SW480 (cell line): ENCODE results near the gene RCOR1.

Experiments
- DNase-seq: peaks from one replicate; pipeline ENCODE4 v3.0.0-alpha.2; 2016; ENCODE audit warnings: low spot score

The RCOR1 gene

GRCh38 chr14:102678394-102678793 is 85.9 kb downstream of the RCOR1 start:
- DNase-seq: no peak

GRCh38 chr14:102683399-102684297 is 91.2 kb downstream of the RCOR1 start:
- peak; percentile 29 for DNase-seq

GRCh38 chr14:102684298-102684663 is 91.8 kb downstream of the RCOR1 start:
- no peak for DNase-seq

- DNase-seq: no peak
Observed at GRCh38 chr14:102686196-102686801, 93.8 kb downstream of the RCOR1 start.

- no peak for DNase-seq
Observed at GRCh38 chr14:102688290-102688689, 95.8 kb downstream of the RCOR1 start.

DNA sequence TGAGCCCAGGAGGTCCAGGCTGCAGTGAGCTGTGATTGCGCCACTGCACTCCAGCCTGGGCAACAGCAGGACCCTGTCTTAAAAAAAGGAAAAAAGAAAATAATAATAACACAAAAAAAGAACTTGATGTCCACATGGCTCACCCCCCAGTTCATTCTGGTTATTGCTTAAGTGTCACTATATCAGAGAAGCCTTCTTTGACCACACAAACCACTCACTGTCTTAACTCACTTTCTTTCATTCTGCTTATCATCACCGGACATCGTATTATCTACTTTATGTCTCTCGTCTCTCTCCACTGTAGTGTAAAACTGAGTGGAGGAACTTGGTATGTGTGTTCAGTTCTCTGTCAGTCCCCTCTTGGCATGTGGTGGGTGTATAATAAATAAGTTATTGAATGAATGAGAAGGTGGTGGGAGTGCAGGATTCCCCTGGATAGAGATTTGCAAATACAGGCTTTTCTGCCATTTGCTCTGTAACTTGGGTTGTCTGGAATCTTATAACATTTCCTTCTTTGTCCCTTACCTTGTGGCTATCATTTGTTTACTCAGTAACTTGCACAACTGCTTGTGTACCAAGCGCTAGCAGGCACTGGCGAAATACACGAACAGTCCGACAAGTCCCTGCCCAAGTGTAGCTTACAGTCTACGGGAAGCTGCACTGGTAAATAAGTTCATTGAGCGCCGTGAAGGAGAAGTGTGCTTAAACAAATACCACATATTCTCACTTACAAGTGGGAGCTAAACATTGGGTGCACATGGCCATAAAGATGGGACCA is 98.2 kb downstream of the RCOR1 start:
- DNase-seq: no peak

DNA sequence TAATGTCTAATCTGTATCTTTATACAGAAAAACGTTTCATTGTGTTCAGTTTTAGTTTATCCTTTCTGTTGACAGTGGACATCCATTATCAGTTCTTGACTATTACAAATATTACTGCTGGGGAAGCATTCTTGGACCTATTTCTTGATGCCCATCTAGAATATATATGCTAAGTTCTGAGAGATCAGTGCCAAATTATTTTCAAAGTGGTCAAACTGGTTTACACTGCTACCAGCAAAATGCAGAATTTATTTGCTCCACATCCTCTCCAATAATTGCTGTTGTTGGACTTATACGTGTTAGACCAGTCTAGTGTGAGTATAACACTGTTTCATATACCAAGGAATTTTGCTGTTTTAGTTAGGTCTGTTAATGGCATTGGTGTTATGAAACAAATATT is 99.3 kb downstream of the RCOR1 start:
- no peak for DNase-seq

DNA sequence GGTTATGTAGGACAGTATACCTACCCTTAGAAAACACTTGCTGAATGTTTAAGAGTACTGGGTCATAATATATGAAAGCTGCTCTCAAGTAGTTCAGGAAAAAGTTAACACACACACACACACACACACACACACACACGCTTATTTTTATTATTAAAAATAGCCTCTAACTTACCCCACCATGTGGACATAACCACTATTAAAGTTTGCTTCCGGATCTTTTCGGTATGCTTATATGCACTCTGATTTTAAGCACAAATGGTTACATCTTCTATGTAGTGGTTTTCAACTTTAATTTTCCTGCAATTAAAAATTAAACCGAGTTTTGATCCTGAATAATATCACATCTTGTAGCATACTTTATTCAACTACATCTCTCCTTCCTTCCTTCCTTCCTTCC is 99.9 kb downstream of the RCOR1 start:
- no peak for DNase-seq

DNA sequence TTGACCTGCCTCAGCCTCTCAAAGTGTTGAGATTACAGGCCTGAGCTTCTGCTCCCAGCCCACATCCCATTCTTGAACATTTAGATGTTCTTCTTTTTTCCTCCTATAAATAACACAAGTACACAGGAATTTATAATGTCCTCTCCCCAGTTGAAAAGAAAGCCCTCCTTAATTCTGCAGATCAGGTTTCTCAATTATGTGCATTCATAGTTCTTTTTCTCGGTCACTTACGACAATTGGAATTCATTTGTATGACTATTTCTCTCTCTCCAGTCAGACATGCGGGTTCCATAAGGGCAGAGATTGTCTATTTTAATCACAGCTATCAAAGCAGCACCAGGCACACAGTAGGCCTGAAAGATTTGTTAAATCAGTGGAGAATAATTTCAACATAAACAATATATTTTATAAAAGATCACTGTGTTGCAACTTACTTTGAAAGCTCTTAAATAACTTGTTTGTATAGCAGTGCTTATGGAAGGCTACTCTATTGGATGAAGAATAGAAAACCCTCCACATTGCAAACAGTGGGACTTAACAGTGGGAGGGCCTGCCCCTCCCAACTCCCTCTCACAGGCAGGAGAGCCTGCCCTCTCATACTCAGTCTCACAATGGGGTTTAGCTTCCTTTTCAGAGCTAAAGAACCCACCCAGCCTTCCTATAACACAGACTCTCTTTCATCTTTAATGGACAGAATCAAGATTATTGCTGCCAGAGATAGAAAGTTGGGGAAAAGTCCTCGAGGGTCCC is 100.7 kb downstream of the RCOR1 start:
- DNase-seq: peak; percentile 22

DNA sequence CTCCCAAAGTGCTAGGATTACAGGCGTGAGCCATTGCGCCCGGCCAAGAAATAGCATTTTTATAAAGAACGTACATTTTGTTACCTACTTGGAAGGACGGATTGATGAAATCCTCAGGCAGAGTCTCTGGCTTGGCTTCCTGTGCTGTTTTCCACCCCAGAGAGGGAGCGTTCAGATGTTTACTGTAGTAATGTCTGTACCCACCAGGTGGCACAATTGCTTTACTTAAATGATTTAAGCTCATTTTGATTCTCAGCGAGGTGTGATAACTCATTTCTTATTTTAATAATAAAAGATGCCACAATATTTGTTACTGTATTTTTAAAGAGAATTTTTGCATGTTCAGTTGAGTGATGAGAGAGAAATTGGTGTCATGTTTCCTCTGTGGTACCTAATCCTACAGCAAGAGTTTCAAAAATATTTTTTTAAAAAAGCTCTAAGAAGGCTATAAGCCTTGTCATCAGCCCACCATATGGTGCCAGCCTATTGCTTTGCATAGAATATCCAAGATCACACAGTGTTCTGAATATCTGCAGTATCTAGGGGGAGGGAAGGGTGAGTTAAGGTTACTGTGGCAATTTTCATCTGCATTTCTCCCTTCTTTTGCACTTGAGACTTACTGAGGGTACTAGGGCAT is 102.2 kb downstream of the RCOR1 start:
- peak; percentile 68 for DNase-seq

DNA sequence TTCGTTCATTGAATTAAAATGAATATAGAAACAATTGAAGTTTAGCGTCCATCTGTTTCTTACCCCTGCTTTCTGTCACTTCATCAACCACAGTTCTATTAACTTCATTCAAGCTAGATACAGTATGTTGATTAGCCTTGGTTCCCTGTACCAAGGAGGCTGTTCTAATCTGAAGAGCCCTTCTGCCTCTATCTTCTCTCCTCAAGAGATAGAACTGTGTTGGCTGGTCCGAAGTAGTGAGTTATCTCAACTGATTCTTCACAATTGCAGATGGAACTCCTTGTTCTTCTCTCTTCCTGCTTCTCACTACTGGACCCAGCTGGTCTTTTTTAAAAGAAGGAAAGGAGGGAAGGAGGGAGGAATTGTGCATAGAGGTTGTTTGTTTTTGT is 102.7 kb downstream of the RCOR1 start:
- DNase-seq: no peak

GRCh38 chr14:102696332-102696731 is 103.9 kb downstream of the RCOR1 start:
- no peak for DNase-seq

GRCh38 chr14:102696856-102697495 is 104.5 kb downstream of the RCOR1 start:
- no peak for DNase-seq

DNA sequence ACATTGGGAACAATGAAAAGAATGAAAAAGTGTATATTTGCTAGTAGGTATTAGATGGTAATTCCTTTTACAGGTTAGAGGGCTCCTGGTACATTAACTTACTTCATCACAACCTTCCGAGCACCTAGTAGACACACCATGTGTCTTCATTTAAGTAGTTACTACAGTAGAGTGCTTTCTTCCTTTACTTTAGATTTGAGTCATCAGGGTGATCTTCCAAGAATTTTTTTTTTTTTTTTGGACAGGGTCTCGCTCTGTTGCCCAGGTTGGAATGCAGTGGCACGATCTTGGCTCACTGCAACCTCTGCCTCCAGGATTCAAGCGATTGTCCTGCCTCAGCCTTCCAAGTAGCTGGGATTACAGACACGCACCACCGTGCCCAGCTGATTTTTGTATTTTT is 105.1 kb downstream of the RCOR1 start:
- DNase-seq: no peak

DNA sequence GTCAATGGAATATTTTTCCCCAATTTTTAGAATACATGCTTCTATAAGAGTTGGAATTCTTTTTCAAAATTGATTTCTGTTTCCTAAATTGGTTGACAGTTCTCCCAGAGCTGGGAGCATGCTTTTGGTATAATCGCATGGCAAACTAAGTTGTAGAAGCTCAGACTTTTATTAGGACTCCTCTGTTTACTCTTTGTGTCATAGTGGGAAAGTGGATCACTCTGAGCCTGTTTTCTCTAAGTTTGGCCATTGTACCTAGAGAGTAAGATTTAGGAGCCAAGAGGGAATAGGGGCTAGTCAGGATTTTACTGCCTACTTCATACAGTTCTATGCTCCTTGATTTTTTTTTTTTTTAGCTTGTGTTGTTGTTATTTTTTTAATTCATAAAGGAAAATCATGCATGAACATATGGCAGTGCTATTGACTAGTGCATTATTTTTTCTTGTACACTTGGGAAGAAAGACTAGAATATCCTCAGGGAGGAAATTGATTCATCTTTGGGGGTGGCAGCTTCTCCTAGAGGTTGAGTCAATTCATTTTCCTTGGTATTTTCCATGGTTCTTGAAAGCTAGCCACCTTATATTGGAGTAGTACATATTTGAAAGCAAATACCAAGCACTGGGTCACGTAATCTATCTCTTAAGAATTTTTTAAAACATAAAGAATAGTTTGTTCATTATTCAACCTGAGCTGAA is 107.1 kb downstream of the RCOR1 start:
- DNase-seq: no peak

DNA sequence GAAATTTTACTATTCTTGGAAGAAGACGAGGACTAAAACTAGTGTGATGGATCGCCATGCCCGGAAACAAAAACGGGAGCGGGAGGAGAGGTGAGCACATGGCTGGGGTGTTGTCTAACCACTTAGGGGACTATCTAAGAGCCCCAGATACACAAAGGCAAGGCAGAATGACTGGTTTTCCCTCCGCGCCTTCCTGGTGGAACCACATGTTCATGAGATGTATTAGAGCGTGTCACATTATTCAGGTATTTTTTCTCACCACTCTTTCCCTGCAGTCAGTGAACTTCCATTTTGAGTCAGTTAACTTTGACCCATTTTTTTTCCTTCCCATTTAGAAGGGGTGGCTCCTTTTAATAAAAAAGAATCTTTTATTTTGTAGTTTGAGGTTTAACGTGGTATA is 116.0 kb downstream of the RCOR1 start:
- DNase-seq: no peak

DNA sequence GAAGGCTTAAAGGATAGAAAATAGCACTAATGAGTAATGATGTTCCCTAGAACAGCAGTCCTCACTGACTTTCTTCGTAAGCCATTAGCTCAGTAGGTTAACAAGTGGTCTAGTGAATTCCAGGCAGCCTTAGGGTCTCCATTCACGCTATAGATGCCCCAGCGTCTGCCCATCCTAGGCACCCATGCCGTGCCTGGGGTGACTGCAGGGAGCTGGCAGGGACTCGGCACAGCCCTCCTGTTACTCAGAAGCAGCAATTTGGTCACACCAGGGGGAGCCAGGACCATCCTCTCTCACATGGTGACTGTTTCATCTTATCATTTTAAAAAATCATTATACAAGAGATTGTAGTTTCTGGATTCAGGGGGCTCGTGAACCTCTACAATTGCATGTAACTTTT is 118.8 kb downstream of the RCOR1 start:
- DNase-seq: no peak

- no peak for DNase-seq
Observed at GRCh38 chr14:102711946-102712345, 119.5 kb downstream of the RCOR1 start.

DNA sequence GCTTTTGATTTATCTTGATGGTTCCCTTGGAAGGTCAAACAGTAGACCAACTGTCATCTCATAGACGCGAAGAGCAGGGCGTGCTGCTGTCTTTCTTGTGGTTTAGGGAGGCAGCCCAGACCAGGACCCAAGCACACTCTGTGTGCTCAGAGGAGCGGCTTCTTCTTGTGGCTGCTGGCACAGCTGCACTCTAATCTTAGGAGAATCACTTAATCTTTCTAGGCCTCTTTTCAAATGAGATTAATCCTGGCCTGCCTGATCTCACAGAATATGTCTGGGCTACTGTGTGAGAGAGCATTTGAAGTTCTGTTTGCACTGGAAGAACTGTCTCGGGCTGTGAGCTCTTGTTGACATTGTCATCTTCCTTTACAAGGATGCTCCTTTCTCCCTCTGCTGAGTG is 124.8 kb downstream of the RCOR1 start:
- no peak for DNase-seq

DNA sequence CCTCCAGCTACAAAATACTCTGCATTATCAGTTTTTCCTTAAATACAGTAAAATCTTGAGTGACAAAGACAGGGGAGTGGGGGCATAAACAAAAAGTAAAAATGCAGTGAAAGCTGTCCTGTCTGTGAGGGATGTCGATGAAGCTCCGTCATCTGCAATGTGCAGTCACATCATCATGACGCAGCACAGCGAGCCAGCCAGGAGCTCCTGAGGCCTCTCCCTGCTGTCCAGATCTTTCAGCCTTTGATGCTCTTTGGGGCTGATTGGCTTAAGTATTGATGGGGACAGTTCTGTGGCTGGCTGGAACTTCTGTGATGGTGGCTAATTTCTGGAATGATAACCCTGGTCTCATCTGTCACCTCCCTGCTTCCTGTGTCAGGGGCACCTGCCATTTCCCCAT is 130.2 kb downstream of the RCOR1 start:
- no peak for DNase-seq

GRCh38 chr14:102723650-102724049 is 131.2 kb downstream of the RCOR1 start:
- no peak for DNase-seq
